ENCODE measurements around the gene KICS2. TPM values are rescaled to one million over a fixed set of nuclear protein-coding genes. Genes with fewer than 3 reads are reported as not detected.

The KICS2 gene
- total and polyA plus RNA-seq, 9 of the 15 experiments (the other 6 are each of a cell fraction or from before 2014, with no cell fraction given) = 2.3 to 6.4 (median 5.5) TPM

DNA sequence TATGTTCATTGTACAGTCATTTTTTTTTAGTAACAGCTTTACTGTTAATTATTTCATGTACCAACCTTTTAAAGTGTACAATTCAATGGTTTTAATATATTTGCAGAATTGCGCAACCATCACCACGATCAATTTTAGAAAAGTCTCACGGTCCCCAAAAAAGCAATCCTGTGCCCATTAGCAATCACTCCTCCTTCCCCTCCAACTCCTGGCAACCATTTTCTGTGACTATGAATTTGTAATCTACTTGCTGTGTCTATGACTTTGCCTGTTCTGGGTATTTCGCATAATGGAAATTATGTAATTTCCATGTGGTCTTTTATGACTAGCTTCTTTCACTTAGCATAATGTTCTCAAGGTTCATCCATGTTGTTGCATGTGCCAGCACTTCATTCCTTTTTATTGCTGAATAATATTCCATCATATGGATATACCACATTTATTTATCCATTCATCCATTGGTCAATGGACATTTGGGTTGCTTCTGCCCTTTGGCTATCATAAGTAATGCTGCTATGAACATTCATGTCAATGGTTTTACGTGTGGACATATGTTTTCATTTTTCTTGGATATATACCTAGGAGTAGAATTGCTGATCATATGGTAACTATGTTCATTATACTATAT is 9.9 kb downstream of the KICS2 start (continued):
- TF ChIP-seq MGA (IDR thresholded peaks at IDR 0.05) (no peak), CEBPB (tag; IDR thresholded peaks at IDR 0.05) (peak; percentile 96)

All from K562 (cell line).